Activated CD8-positive, alpha-beta memory T cell treated with anti-CD3 and anti-CD28 coated beads, Interleukin-2, amount 50 U/mL, for 1 hour (primary cell): ENCODE measurements around the gene ZBED4.

Experiments used
- DNase-seq: peaks from one replicate; pipeline ENCODE4 v3.0.0-alpha.2; 2020; ENCODE audit errors: extremely low read depth

Gene ZBED4

GRCh38 chr22:49855251-49855911 is 1.7 kb downstream of the ZBED4 start:
- DNase-seq: no peak

GRCh38 chr22:49856343-49856742 is 2.7 kb downstream of the ZBED4 start:
- DNase-seq: no peak

DNA sequence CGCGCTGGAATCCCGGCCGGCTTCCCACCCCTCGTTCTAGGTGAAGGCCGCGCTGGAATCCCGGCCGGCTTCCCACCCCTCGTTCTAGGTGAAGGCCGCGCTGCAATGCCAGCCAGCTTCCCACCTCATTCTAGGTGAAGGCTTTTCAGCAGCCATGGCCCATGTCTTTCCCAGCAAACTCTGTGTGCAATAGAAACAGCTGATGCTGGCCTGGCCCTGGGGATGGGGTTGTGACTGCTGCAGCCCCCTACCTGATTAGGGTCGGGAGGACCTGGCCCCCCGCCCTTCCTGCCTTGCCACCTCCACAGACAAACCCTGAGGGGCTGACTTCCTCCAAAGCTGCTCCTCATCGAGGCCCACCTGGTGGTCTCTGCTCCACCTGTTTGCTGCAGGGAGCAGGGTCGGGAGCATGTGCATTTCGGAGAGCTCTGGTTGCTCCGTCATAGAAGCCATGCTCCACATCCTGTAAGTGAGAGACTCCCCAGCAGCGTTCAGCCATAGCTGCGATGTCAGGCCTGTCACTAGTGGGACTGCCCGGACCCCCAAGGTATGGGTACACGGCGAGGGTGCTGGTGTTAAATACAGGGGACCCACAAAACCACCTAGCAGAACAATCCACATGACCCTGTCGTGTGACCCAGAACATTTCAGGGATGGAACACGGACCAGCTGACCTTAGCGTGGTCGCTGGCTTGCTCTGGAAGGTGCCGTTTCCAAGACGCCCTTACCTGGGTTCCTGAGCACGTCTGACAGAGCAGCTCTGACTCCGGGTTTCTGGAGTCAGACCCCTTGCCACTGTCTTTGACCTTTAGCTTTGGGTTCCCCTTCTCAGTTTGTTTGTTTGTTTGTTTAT is 3.3 kb downstream of the ZBED4 start:
- DNase-seq: no peak

DNA sequence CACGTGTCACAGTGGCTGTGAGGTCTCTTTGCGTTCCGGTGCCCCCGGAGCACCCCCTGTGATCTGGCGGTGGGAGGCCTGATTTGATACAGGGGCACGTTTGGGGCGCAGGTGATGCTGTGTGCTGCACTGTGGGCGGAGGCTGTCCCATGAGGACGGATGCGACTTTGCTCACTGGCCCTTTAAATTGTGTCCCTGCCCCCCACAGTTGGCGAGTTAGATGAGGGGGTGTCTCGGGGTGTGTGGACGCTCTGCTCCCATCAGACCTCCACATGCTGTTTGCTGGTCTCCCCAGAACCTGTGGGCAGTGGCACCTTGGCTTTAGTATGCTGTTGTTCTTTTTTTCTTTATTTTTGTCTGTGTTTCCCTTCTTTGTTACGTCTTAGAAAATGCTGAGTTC is 5.2 kb downstream of the ZBED4 start:
- DNase-seq: no peak

DNA sequence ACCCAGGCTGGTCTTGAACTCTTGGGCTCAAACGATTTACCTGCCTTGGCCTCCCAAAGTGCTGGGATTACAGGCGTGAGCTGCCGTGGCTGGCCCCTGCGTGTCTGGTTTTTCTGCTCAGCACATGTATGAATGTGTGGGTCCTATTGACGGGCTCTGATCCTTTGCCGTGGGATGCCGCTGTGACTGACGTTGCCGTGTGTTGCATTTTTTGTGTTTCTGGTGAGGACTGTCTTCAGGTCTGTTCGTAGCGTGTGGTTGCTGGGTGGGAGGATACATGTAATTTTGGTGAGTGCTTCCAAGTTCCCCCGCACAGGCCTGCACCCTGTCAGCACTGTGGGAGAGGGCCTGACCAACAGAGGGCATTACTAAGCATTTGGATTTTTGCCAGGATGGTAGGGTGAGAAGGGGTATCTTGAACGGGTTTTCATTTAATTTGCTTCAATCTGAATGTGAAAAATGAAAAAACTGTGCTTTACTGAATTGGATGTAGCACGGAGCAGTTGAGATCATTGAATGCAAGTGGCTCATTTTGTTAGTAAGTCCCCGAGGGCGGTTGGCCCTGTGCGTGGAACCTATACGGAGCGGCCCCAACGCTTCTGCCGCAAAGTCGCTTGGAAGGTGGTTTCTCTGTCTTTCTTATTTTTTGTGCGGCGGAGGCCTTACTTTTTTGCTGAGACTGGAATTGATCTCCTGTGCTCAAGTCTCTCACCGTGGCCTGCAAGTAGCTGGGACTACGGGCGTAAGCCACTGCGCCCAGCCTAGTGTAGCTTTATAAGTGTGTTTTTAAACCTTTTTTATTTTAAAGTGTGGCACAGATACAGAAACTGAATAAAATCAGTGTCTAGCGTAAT is 8.2 kb downstream of the ZBED4 start:
- DNase-seq: no peak

GRCh38 chr22:49862496-49862776 is 8.8 kb downstream of the ZBED4 start:
- DNase-seq: no peak

GRCh38 chr22:49863931-49864330 is 10.3 kb downstream of the ZBED4 start:
- no peak for DNase-seq

DNA sequence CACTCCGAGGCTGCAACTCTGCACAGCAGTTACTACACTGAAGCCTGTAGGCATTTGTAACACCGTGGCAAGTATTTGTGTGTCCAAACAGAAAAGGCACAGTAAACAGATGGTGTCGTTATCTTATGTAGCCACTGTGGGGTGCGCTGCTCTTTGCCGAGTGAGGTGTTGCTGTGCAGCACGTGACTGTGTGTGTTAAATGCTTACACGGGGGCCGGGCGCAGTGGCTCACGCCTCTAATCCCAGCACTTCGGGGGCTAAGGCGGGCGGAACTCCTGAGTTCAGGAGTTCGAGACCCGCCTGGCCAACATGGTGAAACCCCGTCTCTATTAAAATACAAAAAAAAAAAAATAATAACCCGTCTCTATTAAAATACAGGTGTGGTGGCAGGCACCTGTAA is 11.5 kb downstream of the ZBED4 start:
- no peak for DNase-seq

DNA sequence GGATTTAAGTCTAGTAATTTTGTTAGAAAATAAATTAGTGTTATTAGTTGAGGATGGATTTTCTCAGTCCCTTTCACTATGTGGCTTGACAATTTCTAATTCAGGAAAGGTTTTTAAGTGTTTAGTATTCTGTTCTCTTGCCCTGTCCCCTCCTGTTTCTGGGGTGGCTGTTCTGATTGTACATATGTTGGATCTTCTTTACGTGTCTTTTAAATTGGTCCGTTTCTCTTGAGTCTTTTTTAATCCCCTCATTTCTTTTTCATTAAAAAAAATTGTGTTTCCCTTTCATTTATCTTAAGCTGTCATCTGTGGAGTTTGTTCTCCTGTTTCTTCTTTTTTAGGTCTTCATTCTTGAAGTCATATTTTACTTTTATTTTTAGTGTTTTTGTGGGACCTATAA is 12.5 kb downstream of the ZBED4 start:
- DNase-seq: no peak

GRCh38 chr22:49866646-49867045 is 13.0 kb downstream of the ZBED4 start:
- DNase-seq: no peak

DNA sequence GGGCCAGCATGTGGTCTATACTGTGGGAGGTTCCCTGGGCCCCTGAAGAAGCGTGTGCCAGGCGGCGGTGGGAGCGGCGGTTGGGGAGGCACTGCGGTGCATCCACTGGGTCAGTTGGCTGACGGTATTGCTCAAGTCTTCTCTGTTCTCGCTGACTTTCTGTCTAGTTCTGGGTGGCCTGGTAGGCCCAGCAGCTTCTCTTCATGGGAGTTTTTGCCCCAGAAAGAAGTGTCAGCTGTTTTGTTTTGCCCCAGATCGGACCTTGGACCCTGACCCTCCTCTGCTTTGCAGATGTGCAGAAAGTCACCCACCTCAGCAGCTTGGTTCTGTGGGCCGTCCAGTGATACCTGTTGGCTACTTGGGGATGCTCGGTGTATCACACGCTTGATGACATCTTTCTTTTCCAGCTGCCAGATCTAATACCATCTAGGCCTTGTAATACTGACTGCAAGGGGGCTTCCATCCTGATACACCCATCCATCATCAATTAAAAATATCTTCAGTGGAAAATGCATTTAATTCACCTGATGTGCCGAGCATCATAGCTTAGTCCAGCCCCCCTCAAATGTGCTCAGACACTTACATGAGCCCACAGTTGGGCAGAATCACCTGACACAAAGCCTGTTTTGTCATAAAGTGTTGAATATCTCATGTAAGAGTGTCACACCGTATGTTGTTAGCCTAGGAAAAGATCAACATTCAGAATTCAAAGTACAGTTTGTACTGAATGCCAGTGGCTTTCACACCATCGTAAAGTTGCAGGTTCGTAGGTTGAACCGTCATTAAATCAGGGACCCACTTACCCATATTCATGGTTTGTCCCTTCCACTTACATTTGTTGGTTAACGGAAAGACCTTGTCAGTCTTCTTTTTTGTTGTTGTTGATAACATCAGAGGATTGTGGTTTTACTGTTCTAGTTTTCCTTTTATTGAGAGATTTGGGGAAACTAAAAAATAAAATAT is 13.9 kb downstream of the ZBED4 start:
- DNase-seq: no peak

GRCh38 chr22:49869086-49869830 is 15.6 kb downstream of the ZBED4 start:
- no peak for DNase-seq

GRCh38 chr22:49869845-49870712 is 16.4 kb downstream of the ZBED4 start:
- DNase-seq: no peak

DNA sequence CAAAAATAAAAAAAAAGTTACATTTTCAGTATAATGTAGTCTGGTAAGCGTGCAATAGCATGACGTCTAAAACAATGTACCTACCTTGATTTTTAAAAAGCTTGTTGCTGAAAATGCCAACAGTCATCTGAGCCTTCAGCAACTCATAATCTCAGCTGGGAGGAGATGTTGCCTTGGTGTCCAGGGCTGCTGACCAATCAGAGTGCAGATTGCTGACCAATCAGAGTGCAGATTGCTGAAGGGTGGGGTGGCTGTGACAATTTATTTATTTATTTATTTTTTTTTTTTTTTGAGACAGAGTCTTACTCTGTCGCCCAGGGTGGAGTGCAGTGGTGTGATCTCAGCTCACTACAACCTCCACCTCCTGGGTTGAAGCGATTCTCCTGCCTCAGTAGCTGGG is 17.8 kb downstream of the ZBED4 start:
- no peak for DNase-seq

GRCh38 chr22:49872347-49872746 is 18.7 kb downstream of the ZBED4 start:
- no peak for DNase-seq

DNA sequence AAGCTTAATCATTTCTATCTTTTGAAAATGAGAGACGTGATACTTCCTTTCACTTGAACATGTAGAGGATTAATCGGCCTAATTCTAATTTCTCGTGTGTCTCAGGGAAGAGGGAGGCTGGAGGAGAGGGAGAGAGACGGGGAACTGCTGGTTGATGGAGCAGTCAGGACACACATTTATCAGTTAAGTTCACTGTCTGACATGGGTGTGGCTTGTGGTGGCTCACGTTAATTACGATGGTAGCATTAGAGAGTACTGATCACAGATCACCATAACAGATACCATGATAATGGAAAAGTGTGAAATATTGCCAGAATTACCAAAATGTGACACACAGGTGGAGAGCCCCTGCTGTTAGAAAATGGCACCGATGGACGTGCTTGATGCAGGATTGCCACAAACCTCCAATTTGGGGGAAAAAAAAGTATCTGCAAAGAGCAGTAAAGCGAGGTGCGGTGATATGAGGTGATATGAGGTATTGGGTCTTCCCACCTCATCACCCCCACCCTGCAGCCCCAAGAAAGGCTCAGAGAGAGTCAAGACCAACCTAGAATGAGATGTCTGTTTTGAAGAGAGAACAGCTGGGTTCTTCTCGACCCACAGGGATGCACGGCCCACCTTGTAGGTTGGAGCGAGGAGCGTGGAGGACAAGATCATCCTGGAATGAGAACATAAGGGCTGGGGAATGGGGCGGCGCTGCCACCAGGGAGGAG is 19.7 kb downstream of the ZBED4 start:
- DNase-seq: no peak

DNA sequence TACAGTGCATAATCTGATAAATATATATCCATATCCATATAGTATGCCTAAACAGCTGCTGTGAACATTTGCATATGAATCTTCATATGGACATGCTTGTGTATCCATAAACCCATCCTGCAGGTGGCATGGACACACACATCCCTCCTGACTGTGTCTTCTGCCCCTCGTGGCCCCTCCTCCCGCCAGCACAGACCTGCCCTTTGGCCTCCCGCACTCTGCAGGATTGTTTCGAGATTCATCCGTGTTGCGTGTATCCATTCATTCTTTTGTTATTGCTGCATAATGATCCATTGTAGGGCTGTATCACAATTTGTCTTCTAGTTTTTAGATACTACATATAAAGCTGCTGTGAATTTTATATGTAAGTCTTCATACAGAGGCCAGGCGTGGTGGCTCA is 24.0 kb downstream of the ZBED4 start:
- DNase-seq: no peak

DNA sequence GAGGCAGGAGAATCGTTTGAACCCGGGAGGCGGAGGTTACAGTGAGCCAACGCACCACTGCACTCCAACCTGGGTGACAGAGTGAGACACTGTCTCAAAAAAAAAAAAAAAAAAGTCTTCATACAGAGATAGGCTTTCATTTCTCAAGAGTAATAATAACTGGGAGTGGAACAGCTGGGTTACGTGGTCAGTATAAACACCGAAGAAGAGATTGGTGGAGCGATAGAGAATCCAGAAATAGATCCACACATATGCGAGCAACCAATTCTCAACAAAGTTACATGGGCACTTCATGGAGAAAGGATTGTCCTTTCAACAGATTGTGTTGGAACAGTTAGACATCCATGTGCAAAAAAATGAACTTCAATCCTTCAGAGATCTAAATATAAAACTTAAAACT is 24.6 kb downstream of the ZBED4 start:
- DNase-seq: no peak

DNA sequence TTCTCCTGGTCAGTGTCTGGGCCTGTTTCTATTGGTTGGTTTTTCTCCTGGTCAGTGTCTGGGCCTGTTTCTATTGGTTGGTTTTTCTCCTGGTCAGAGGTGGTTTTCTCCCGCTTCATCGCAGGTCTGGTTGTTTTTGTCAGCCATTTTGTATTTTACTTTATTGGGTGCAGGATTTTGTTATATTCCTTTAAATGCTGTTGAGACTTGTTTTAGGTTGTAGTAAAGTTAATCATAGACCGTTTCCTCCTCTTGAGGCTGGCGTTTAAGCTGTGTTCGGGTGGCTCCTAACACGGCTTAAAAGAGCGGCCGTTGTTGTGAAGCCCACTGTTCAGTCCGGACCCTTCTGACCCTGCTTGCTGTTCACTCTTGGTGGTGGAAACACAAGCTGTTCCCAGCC is 26.2 kb downstream of the ZBED4 start:
- no peak for DNase-seq
